Measurements from ENCODE around the gene EOGT.

EOGT gene

GRCh38 chr3:69009559-69010410 lies 3.7 kb downstream of the EOGT start:
- DNase-seq (ENCODE audit: low read depth in 1 of 2, low spot score in 1 of 2): no peak

- no peak for DNase-seq (ENCODE audit: low read depth in 1 of 2, low spot score in 1 of 2)
These were observed 4.5 kb downstream of the EOGT start for GRCh38 chr3:69008980-69009379.

- DNase-seq (ENCODE audit: low read depth in 1 of 2, low spot score in 1 of 2): no peak
These were observed 7.5 kb downstream of the EOGT start for GRCh38 chr3:69005791-69006482.

- DNase-seq (ENCODE audit: low read depth in 1 of 2, low spot score in 1 of 2): no peak
These were observed 8.3 kb downstream of the EOGT start for GRCh38 chr3:69005071-69005790.

GRCh38 chr3:69004138-69004537 lies 9.3 kb downstream of the EOGT start:
- DNase-seq (ENCODE audit: low read depth in 1 of 2, low spot score in 1 of 2): no peak

GRCh38 chr3:68999605-69000004 lies 13.9 kb downstream of the EOGT start:
- no peak for DNase-seq (ENCODE audit: low read depth in 1 of 2, low spot score in 1 of 2)

GRCh38 chr3:68999158-68999557 lies 14.3 kb downstream of the EOGT start:
- no peak for DNase-seq (ENCODE audit: low read depth in 1 of 2, low spot score in 1 of 2)

- DNase-seq (ENCODE audit: low read depth in 1 of 2, low spot score in 1 of 2): no peak
These were observed 15.6 kb downstream of the EOGT start for GRCh38 chr3:68997887-68998286.

- DNase-seq (ENCODE audit: low read depth in 1 of 2, low spot score in 1 of 2): no peak
These were observed 17.0 kb downstream of the EOGT start for GRCh38 chr3:68996356-68996995.

GRCh38 chr3:68988740-68989139 lies 24.7 kb downstream of the EOGT start:
- DNase-seq (ENCODE audit: low read depth in 1 of 2, low spot score in 1 of 2): no peak

GRCh38 chr3:68987322-68987721 lies 26.2 kb downstream of the EOGT start:
- no peak for DNase-seq (ENCODE audit: low read depth in 1 of 2, low spot score in 1 of 2)

GRCh38 chr3:68986496-68987208 lies 26.8 kb downstream of the EOGT start:
- DNase-seq (ENCODE audit: low read depth in 1 of 2, low spot score in 1 of 2): no peak

GRCh38 chr3:68985146-68985790 lies 28.2 kb downstream of the EOGT start:
- no peak for DNase-seq (ENCODE audit: low read depth in 1 of 2, low spot score in 1 of 2)

GRCh38 chr3:68984011-68984530 lies 29.4 kb downstream of the EOGT start:
- no peak for DNase-seq (ENCODE audit: low read depth in 1 of 2, low spot score in 1 of 2)

- no peak for DNase-seq (ENCODE audit: low read depth in 1 of 2, low spot score in 1 of 2)
These were observed 35.9 kb downstream of the EOGT start for GRCh38 chr3:68977486-68978167.

- DNase-seq (ENCODE audit: low read depth in 1 of 2, low spot score in 1 of 2): no peak
These were observed 38.8 kb downstream of the EOGT start for GRCh38 chr3:68974711-68975110.

- no peak for DNase-seq (ENCODE audit: low read depth in 1 of 2, low spot score in 1 of 2)
These were observed 39.8 kb downstream of the EOGT start for GRCh38 chr3:68973639-68974038.

- DNase-seq (ENCODE audit: low read depth in 1 of 2, low spot score in 1 of 2): peak in 1 of 2 donors; percentile 8
These were observed 41.0 kb downstream of the EOGT start for GRCh38 chr3:68972358-68972979.

GRCh38 chr3:68964694-68965093 lies 48.8 kb downstream of the EOGT start:
- DNase-seq (ENCODE audit: low read depth in 1 of 2, low spot score in 1 of 2): no peak

Data from stimulated activated CD4-positive, alpha-beta T cell treated with anti-CD3 and anti-CD28 coated beads, Interleukin-15, amount 100 ng/mL, for 1 hour (primary cell).